Measurements from ENCODE around the gene MRPL24. TPM values are rescaled to one million over a fixed set of nuclear protein-coding genes. Genes with fewer than 3 reads are reported as not detected.

MRPL24 gene
- total and polyA plus RNA-seq, 10 of the 15 experiments (the other 5 are each of a cell fraction or from before 2014, with no cell fraction given) = 87.4 to 269 (median 134) TPM

GRCh38 chr1:156781585-156782186 lies 40.8 kb upstream of the MRPL24 start:
- POLR2A ChIA-PET = interaction anchor here (0.6 to 1.7 kb wide), 4 partner anchors 10 to 92 kb away, joined by 3 to 5 read pairs (median 4); partner anchors contain the start of genes ISG20L2 and METTL25B
- in situ Hi-C loops (cut with MboI) = no loop called here
- Histone ChIP-seq H4K20me1 (ENCODE audit: control insufficient read depth, insufficient read depth) (no peaks in the 10 kb centered on the region), H2AFZ (ENCODE audit: control insufficient read depth, low read depth, low read length) (no peak overlapping the region), H3K9ac (ENCODE audit: control insufficient read depth, insufficient read depth, low read length) (no peak overlapping the region), H3K4me2 (ENCODE audit: control insufficient read depth, insufficient read depth) (no peak overlapping the region), H3K36me3 (ENCODE audit: control insufficient read depth in 2 of 2, insufficient read depth in 2 of 2, low read length in 1 of 2) (peaks cover 10 to 34% of the 10 kb centered on the region in 2 experiments; a peak in 3 of 4 replicates), H3K79me2 (ENCODE audit: control insufficient read depth, insufficient read depth, low read length) (peaks cover 31% of the 10 kb centered on the region), H3K4me3 (no peak overlapping the region), H3K9me3 (replicated peaks; ENCODE audit: control insufficient read depth, insufficient read depth, low read length) (no peaks in the 10 kb centered on the region), H3K4me1 (ENCODE audit: control insufficient read depth, insufficient read depth, low read length) (no peaks in the 10 kb centered on the region), H3K27me3 (replicated peaks in 1 of 2; ENCODE audit: control insufficient read depth in 2 of 2, insufficient read depth in 2 of 2, low read length in 1 of 2) (no peaks in the 10 kb centered on the region), H3K27ac (ENCODE audit: control insufficient read depth, insufficient read depth) (no peak overlapping the region)
- SMC1A ChIA-PET (ENCODE audit: uncharacterized antibody, unreplicated experiment) = interaction anchor here (0.8 to 1.6 kb wide), 7 partner anchors 16 to 108 kb away, joined by 3 to 10 read pairs (median 4); partner anchors contain the start of genes METTL25B and MRPL24
- DNase-seq (ENCODE audit: low read depth, low spot score) (no peak), ATAC-seq (no peak), FAIRE-seq (no peak)
- TF ChIP-seq BHLHE40 (IDR thresholded peaks at IDR 0.05; ENCODE audit: borderline replicate concordance in 1 of 2, low read depth in 2 of 2, low read length in 1 of 2) (no peak), JUND (IDR thresholded peaks at IDR 0.05; ENCODE audit: low read depth, low read length) (no peak), RUNX3 (IDR thresholded peaks at IDR 0.05; ENCODE audit: low read length) (peak; percentile 10; the same call in 1 of the 2 replicates), MEF2B (IDR thresholded peaks at IDR 0.05; ENCODE audit: partially characterized antibody, poor library complexity, severe bottlenecking) (no peak), NR2F1 (conservative IDR thresholded peaks at IDR 0.05) (no peak)
- RAD21 ChIA-PET (ENCODE audit: unreplicated experiment) = interaction anchor here (0.6 to 1.1 kb wide), 3 partner anchors 23 to 54 kb away, joined by 3 read pairs; partner anchors contain the start of genes ISG20L2, METTL25B and MRPL24
- BruUV-seq (replicated peaks) = TSS peak; percentile 19
- intact Hi-C loops (cut with micrococcal nuclease; ENCODE audit: unreplicated experiment) = no loop called here
- CTCF ChIA-PET = interaction anchor here (0.8 to 10.1 kb wide), 12 partner anchors 9 to 124 kb away, joined by 3 to 84 read pairs (median 4); partner anchors contain the start of genes ISG20L2, METTL25B and NTRK1

- Histone ChIP-seq H3K27me3 (replicated peaks in 1 of 2; ENCODE audit: control insufficient read depth in 2 of 2, insufficient read depth in 2 of 2, low read length in 1 of 2) (no peaks in the 10 kb centered on the region), H3K4me3 (no peak overlapping the region), H3K79me2 (ENCODE audit: control insufficient read depth, insufficient read depth, low read length) (peaks cover 62% of the 10 kb centered on the region), H3K4me1 (ENCODE audit: control insufficient read depth, insufficient read depth, low read length) (no peaks in the 10 kb centered on the region), H3K36me3 (ENCODE audit: control insufficient read depth in 2 of 2, insufficient read depth in 2 of 2, low read length in 1 of 2) (peaks cover 0 to 20% of the 10 kb centered on the region in 2 experiments; a peak in 2 of 4 replicates), H3K9me3 (replicated peaks; ENCODE audit: control insufficient read depth, insufficient read depth, low read length) (no peaks in the 10 kb centered on the region), H3K4me2 (ENCODE audit: control insufficient read depth, insufficient read depth) (peak overlapping the region; percentile 35; the same call in 1 of the 2 replicates), H2AFZ (ENCODE audit: control insufficient read depth, low read depth, low read length) (no peak overlapping the region), H3K9ac (ENCODE audit: control insufficient read depth, insufficient read depth, low read length) (no peak overlapping the region), H4K20me1 (ENCODE audit: control insufficient read depth, insufficient read depth) (no peaks in the 10 kb centered on the region), H3K27ac (ENCODE audit: control insufficient read depth, insufficient read depth) (no peak overlapping the region)
- no peak for DNase-seq (ENCODE audit: low read depth, low spot score)
- TF ChIP-seq BACH1 (IDR thresholded peaks at IDR 0.05; ENCODE audit: borderline replicate concordance) (no peak), STAT1 (conservative IDR thresholded peaks at IDR 0.05) (no peak)
- no peak; the same call in 2 of the 3 replicates for ATAC-seq
- ChIA-PET CTCF (interaction anchor here (0.6 to 10.1 kb wide), 6 partner anchors 9 to 297 kb away, joined by 3 to 84 read pairs (median 4); partner anchors contain the start of genes ISG20L2, METTL25B and NTRK1), RAD21 (ENCODE audit: unreplicated experiment) (interaction anchor here (1.1 to 1.5 kb wide), 2 partner anchors 37 to 51 kb away, joined by 3 to 5 read pairs; partner anchors contain the start of gene MRPL24), POLR2A (no interaction called here), SMC1A (ENCODE audit: uncharacterized antibody, unreplicated experiment) (interaction anchor here (1.6 to 1.9 kb wide), 4 partner anchors 12 to 82 kb away, joined by 3 to 7 read pairs (median 4); partner anchors contain the start of genes ISG20L2 and METTL25B)
- BruUV-seq (replicated peaks) = no TSS peak
- 89% methylated on average over 1 of the region's 1 CpG for WGBS (ENCODE audit: insufficient coverage, insufficient replicate concordance, low lambda C conversion rate, missing lambda C conversion rate)
- no peak for FAIRE-seq
- intact Hi-C loops (cut with micrococcal nuclease; ENCODE audit: unreplicated experiment) (no loop called here), in situ Hi-C loops (cut with MboI) (no loop called here)
These were observed 36.7 kb upstream of the MRPL24 start for GRCh38 chr1:156777573-156777972.
